ENCODE results near the gene REG1A. TPM values are rescaled to one million over a fixed set of nuclear protein-coding genes. Genes with fewer than 3 reads are reported as not detected.

REG1A gene
- total RNA-seq, 4 donors from 2014 or later, result 0.45 TPM; not detected in 3

DNA sequence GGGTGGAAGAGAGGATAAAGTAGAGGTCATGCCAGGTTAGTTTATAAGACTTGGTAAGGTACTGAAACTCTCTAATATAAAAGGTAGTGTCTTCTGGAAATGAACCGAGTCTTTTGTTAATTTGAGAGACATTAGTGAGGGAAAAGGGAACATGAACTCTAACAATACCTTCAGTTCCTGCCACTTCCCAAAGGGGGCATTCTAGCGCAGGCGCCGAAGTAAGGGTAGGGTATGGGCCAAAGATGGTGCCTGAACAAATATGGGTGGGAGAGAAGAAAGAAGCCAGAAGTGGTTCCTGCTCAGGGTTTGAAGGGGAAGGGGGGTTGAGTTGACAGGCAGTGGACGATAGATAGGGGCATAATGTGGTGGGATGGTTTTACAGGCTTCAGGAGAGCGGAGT, 22.4 kb upstream of the REG1A start:
- no peak for TF ChIP-seq EP300 (IDR thresholded peaks at IDR 0.05)
- no peak for TF ChIP-seq POLR2A (IDR thresholded peaks at IDR 0.05; ENCODE audit: low read depth)
- no peak for TF ChIP-seq CTCF (IDR thresholded peaks at IDR 0.05)
- no peak for TF ChIP-seq POLR2AphosphoS5 (IDR thresholded peaks at IDR 0.05)
- 86% methylated on average over 6 of the region's 6 CpGs for WGBS
- no peaks in the 10 kb centered on the region for H3K27me3 ChIP-seq
- intact Hi-C loops (cut with DNase I), result no loop called here
- no peak overlapping the region for H3K27ac ChIP-seq (replicated peaks in 1 of 4)
- no peaks in the 10 kb centered on the region for H3K36me3 ChIP-seq
- no peak overlapping the region for H3K4me3 ChIP-seq
- H3K4me1 ChIP-seq, result no peaks in the 10 kb centered on the region
- no peak for DNase-seq (ENCODE audit: extremely low spot score)
- peaks cover 0 to 11% (median 4%) of the 10 kb centered on the region in 4 donors for H3K9me3 ChIP-seq

DNA sequence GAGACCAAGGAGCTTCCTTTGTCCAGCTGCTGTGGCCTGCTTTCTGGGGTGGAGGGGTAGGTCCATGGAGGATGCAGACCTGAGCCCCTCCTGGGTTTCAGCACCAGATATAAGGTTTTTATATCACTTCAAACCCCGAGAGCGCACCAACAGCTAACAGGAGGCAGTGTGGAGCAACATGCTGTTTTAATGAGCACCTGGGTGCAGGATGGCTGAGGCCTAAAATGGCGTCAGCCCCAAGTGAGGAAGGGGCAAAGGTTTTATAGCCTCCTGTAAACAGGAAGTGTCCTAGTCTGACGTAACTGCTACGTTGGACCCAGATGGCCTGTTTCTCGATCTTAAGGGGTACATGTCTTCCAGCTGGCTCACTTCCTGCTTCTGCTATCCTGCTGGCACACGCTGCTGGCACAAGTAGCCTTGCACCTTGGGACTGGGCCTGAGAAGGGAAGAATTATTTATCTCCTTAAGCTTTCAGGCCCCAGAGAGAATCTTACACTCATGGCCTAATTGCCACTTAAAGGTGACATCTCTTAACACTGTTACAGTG, 21.1 kb upstream of the REG1A start:
- TF ChIP-seq CTCF (IDR thresholded peaks at IDR 0.05) (no peak), EP300 (IDR thresholded peaks at IDR 0.05) (no peak), POLR2A (IDR thresholded peaks at IDR 0.05; ENCODE audit: low read depth) (no peak), POLR2AphosphoS5 (IDR thresholded peaks at IDR 0.05) (no peak)
- WGBS, result 59% methylated on average over 7 of the region's 7 CpGs

GRCh38 chr2:79100285-79100684, 20.0 kb upstream of the REG1A start:
- intact Hi-C loops (cut with DNase I), result no loop called here
- no peaks in the 10 kb centered on the region for H3K36me3 ChIP-seq
- no peaks in the 10 kb centered on the region for H3K4me1 ChIP-seq
- H3K27me3 ChIP-seq, result no peaks in the 10 kb centered on the region
- H3K27ac ChIP-seq (replicated peaks in 1 of 4), result no peak overlapping the region
- no peak overlapping the region for H3K4me3 ChIP-seq
- no peak for DNase-seq (ENCODE audit: extremely low spot score)
- peaks cover 0 to 11% (median 4%) of the 10 kb centered on the region in 4 donors for H3K9me3 ChIP-seq
- WGBS, result 97% methylated on average over 1 of the region's 1 CpG
- TF ChIP-seq CTCF (IDR thresholded peaks at IDR 0.05) (no peak), POLR2A (IDR thresholded peaks at IDR 0.05; ENCODE audit: low read depth) (no peak), POLR2AphosphoS5 (IDR thresholded peaks at IDR 0.05) (no peak), EP300 (IDR thresholded peaks at IDR 0.05) (no peak)

More for the DNA sequence above, 21.1 kb upstream of the REG1A start:
- H3K27ac ChIP-seq (replicated peaks in 1 of 4), result no peak overlapping the region
- no peaks in the 10 kb centered on the region for H3K36me3 ChIP-seq
- no peaks in the 10 kb centered on the region for H3K4me1 ChIP-seq
- DNase-seq (ENCODE audit: extremely low spot score), result no peak
- no peaks in the 10 kb centered on the region for H3K27me3 ChIP-seq
- H3K9me3 ChIP-seq, result peaks cover 0 to 11% (median 4%) of the 10 kb centered on the region in 4 donors
- H3K4me3 ChIP-seq, result no peak overlapping the region
- intact Hi-C loops (cut with DNase I), result no loop called here

DNA sequence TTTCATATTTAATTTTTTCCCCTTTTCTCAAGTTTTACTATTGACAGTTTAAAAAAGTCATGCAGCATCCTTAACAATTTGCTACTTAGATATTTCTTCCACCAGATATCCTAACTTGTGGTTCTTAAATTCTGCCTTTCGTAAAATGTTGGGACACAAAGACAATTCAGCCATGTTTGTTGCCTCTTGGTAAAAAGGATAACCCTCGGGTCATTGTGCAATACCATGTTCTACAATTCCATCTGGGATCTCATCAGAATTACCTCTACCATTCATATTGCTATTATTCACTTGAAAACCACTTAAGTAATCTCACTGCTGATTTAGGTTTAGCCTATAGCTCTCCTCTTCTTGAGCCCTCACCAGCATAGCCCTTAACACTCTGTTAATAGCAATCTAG, 19.3 kb upstream of the REG1A start:
- H3K4me3 ChIP-seq, result no peak overlapping the region
- intact Hi-C loops (cut with DNase I), result no loop called here
- no peaks in the 10 kb centered on the region for H3K36me3 ChIP-seq
- WGBS, result 72% methylated on average over 2 of the region's 2 CpGs
- H3K27me3 ChIP-seq, result no peaks in the 10 kb centered on the region
- DNase-seq (ENCODE audit: extremely low spot score), result no peak
- peaks cover 0 to 11% (median 4%) of the 10 kb centered on the region in 4 donors for H3K9me3 ChIP-seq
- H3K4me1 ChIP-seq, result no peaks in the 10 kb centered on the region
- H3K27ac ChIP-seq (replicated peaks in 1 of 4), result no peak overlapping the region
- TF ChIP-seq CTCF (IDR thresholded peaks at IDR 0.05), result no peak
- TF ChIP-seq POLR2A (IDR thresholded peaks at IDR 0.05; ENCODE audit: low read depth), result no peak
- TF ChIP-seq POLR2AphosphoS5 (IDR thresholded peaks at IDR 0.05), result no peak
- TF ChIP-seq EP300 (IDR thresholded peaks at IDR 0.05), result no peak

GRCh38 chr2:79103214-79103613, 17.1 kb upstream of the REG1A start:
- Histone ChIP-seq H3K27me3 (no peaks in the 10 kb centered on the region), H3K27ac (replicated peaks in 1 of 4) (no peak overlapping the region), H3K4me3 (no peak overlapping the region), H3K36me3 (no peaks in the 10 kb centered on the region), H3K9me3 (peaks cover 0 to 11% (median 4%) of the 10 kb centered on the region in 4 donors), H3K4me1 (no peaks in the 10 kb centered on the region)
- WGBS, result 72% methylated on average over 2 of the region's 2 CpGs
- intact Hi-C loops (cut with DNase I), result no loop called here
- no peak for DNase-seq (ENCODE audit: extremely low spot score)
- no peak for TF ChIP-seq CTCF (IDR thresholded peaks at IDR 0.05)
